HG03521 (cell line): ENCODE data around the gene HOXC9.

ENCODE experiments used
- ATAC-seq: cut with Tn5 transposase; IDR thresholded peaks from one replicate; pipeline ENCODE4 v1.9.1; 2021; ENCODE audit warnings: mild to moderate bottlenecking, moderate library complexity; ENCODE audit not compliant: unreplicated experiment

HOXC9 gene

GRCh38 chr12:54000116-54001114 lies at the start of gene HOXC9:
TSS of gene HOXC9 (plus strand) at chr12:54000161. CDS start at chr12:54000189, 28 bp downstream.
- no peak for ATAC-seq

DNA sequence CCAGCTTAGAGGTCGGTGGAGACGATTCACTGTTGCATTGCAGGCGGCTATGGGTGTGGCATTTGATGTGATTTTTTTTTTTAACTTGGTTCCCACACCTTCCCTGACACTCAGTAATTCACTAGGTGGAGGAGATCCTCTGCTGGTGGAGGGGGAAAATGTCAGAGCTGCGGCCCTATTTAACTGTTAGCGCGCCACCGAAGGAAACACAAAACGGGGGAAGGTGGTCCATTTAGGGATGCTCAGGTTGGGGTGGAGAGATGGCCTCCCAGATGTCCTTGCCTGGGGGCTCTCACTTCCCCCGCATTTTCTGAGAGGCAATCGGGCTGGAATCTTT lies 49.6 kb upstream of the HOXC9 start:
- no peak for ATAC-seq

DNA sequence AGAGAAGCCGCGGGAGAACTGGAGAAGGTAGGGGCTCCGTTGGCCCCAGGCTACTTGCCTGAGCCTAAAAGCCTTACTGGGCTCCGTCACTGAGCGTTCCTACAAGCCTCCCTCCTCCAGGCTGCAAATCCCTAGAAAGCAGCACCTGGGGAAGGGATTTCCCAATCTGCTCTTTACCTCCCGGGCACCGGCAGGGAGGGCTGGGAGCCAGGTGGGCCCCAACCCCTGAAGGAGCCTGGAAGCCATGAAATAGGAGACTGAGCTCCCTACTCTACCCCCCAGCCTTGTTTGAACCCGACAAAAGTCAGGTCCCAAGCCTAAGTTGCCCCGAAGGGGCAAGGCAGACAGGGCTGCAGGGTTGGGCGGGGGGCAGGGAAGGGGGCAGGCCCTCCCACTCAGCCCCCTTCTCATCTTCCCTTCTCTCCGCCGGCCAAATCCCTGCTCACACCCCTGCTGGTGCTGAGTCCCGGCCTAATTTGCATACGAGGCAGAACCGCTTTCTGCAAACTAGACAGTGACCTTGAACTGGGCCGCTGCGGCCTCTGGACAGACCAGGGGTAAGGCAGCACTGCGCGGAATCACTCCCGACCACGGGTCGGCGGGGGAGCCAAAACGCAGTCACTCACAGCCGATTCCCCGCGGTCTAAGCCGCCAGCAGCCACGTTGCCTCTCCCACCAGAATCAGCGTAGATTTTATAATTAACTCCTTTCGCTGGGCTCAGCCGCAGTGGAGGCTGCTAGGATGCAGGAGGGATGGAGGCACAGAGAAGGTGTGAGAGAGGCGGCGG lies 49.0 kb upstream of the HOXC9 start:
- ATAC-seq: no peak

DNA sequence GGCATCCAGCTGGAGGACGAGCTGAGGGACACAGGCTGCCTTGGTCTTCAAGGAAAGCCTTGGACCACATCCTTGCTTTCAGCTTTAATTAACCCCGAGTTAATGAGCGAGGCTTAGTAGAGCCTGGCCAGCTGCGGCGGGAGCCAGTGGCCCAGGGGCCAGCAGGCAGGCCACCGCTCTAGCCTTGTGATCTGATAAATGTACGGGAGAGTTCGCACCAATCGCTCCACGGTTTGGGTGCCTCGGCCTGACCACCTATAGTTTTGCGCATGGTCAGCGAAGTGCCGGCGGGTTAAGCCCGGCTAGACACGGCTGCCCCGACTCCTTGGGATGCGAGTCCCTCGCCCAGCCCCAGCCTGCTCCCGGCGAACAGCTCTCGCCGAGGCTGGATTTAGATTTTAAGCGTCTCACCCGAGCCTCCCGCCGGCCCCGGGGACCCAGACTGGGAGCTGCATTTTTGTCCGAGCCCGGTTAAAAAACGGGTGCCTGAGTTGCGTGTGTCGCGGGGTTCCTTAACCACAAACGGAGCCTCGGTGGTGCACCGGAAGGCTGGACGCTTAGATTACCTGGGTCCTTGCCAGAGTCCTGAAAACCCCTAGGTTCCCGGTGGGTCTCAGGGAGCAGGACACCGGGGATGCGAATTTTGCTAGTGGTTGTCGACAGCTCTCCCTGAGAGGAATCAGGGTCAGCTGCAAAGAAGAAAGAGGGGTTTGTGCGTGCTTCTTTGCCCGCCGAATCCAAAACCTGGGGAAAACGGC lies 48.2 kb upstream of the HOXC9 start:
- ATAC-seq: no peak

GRCh38 chr12:53952335-53952694 lies 47.6 kb upstream of the HOXC9 start:
- ATAC-seq: no peak

DNA sequence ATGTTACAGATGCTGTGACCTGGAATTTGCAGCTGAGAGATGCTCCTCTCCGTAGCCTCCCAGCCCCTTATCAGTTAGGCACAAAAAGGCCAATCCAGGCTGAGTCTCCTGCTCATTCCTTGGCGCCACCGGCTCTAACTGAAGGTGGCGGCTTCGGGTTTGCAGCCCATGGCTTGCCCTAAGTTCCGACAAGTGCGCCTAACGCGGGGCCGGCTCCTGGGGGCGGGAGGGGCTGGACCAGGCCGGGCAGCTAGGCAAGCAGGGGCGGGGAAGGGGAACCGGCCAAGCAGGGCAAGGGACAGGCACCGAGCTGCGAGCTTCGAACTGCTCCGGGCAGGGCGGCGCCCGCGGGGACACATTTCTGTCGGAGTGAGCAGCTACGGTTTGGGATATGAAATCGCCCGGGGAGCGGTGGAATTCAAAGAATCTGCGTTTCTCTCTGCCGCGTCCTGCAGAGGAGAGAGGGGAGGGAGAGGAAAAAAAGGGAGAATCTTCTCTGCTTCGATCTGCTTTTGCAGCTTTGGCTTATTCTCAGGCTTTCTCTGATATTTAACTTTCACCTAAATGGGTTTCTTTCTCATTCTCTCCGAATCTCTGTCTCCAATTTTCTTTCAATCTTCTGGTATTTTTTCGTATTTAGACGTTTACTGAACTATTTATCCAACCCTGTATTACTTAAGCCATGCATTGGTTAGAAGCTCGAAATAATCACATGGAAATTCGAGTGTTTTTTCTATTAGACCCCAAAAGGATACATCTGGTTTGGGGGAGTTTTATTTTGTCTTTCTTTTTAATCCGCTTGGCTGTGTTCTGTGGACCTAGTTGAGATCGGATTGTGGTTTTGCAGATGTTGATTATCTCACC lies 46.9 kb upstream of the HOXC9 start:
- no peak for ATAC-seq

- ATAC-seq: no peak
Observed at GRCh38 chr12:53953831-53954693, 45.9 kb upstream of the HOXC9 start.

DNA sequence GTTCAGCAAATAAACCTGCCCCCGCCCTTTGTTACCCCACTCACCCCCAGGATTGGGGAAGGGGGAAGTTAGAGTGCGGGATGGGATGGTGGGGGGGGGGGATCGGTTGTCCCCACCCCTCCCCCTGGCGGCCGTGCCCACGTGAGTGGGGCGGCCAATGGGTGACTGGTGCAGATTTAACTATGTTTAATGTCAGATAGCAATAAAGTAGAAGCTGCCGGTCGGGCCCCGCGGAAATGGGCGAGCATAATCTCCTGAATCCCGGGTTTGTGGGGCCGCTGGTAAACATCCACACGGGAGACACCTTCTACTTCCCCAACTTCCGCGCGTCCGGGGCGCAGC lies 45.3 kb upstream of the HOXC9 start, which contains the start of gene HOXC12:
HOXC12 (plus strand) TSS at position 210 of the 342 bp plus-strand sequence; CDS start at position 237, 27 bp downstream.
- ATAC-seq: no peak

GRCh38 chr12:53955036-53955775 lies 44.8 kb upstream of the HOXC9 start:
- no peak for ATAC-seq

DNA sequence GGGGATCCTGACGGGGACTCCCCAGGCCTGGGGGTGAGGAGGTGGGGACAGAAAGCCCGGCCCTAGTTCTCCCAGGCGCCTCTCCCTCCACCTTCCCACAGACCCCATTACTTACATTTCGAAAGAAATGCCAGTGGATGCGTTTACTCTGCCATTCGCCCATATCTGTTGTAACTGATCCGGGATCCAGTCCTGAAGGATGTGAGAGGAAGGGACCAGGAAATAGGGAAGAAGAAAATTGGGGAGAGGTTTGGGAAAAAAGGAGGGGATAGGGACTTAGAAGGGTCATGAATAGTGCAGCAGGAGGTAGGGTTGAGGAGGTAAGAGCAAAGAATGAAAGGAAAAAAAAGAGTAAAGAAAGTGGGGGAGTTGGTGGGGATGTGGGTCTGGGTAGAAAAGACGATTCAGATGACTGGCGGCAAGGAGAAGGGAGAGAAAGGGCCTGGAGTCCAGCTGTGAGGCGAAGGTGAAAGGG lies 44.1 kb upstream of the HOXC9 start:
- ATAC-seq: no peak

GRCh38 chr12:53956251-53956887 lies 43.6 kb upstream of the HOXC9 start:
- ATAC-seq: no peak

- no peak for ATAC-seq
Observed at GRCh38 chr12:53956914-53957536, 42.9 kb upstream of the HOXC9 start.

DNA sequence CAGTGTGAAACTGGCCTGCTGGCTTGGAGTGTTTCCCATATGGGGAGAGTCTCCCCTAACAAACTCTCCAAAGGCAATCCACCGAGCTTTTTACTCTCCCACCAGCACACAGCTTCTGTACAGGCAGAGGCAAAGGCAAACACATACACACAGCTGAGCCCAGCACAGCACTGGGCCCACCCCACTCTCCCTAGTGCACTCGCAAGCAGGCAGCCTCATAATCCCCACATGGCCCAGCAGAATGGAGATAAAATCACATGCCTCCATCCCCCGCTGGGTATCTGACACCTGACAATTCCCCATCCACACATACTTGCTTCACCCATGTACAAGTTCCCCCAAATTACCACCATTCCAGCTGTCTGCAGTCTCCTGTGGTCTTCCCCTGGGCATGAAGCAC lies 41.8 kb upstream of the HOXC9 start:
- ATAC-seq: no peak

- no peak for ATAC-seq
Observed at GRCh38 chr12:53959314-53959713, 40.6 kb upstream of the HOXC9 start.

DNA sequence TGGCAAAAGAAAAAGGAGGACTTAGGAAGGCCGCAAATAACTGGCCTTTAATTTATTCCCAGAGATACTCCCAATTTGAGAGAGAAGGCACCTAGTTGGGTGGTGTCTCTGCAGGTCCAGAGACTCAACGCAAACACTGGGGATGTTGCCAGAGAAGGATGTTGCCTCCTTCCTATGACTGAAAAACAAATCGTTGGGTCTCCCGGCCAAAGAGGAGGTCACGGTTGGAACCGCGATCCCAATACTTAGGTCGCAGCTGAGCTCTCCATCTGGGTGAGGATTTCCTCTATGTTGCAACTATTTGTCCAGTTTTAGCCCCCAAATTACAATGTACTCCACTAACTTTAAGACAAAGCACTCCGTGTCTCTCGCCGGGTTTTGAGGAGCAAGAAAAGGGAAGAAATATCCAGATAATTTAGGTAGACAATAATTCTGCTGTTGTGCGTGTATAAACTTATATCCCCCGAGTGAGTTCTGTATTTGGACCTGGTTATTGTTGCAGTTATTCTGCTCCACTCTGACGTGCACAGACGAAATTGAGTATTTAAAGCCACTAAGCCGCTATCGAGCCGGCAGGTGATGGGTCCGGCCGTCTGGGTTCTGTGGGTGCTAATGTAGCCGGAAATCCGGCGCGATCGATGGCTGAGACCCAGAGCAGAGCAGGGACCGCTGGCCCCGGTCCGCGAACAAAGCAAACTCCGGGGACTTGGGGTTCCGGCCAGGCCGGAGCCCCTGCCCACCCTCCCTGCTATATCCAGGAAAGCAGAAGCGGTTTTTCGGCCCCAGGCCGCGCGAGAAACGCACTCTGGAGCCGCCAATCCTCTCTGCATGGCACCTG lies 39.6 kb upstream of the HOXC9 start:
- no peak for ATAC-seq

DNA sequence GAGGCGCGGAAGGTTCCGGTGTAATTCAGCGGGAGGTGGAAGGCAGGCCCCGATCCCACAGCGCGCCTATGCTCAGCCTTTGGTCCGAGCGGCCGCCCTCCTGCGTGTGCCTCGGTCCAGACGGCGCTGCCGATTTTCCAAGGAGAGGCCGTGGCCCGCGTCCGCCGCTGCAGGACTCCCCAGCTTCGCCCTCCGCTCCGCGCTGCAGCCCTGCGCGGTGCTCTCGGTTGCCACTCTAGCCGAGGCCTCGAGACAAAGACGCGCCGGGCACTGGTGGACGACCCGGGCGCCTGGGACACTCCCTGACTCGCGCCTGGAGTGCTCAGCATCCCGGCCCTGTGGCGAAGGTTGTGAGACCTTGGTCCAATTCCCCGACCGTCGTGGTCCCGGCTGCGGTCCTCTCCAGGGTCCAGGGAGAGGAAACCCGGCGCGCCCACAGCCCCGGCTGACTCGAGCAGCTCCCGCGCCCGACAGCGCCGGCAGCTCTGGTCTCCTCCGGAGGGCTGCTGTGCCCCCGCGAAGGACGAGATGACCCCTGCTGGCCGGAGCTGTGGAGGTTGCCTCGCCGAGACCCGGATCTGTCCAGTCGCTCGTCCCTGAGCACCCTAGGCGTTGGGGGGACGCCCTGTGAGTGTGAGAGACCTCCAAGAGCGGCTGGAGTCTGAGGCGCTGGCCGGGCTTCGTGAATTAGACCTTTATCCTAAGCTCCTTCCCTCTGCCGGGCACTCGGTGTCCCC lies 38.8 kb upstream of the HOXC9 start:
- ATAC-seq: no peak
